HG02571 (cell line): ENCODE results near the gene PVALEF.

ENCODE experiments used
- ATAC-seq: cut with Tn5 transposase; IDR thresholded peaks from one replicate; pipeline ENCODE4 v1.9.1; 2021; ENCODE audit warnings: mild to moderate bottlenecking, moderate library complexity; ENCODE audit not compliant: unreplicated experiment

Gene PVALEF

DNA sequence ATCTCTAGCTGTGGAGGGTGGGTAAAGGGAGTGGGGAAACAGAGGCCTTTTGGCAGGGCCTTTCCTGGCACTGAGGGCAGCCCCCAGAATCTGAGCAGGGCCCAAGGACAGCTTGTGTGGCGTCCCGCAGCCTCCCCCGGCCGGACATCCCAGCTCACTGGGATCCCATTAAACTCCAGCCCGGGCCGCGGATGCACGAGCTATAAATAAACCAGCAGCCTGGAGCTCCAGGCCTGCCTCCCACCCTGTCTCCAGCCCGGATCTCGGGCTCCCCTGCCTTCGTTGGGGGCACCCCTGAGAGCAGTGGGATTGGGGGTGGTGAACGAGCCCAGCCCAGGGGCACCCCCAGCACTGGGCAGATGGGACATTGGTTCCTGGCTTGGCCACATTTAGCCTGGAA is 14.6 kb downstream of the PVALEF start:
- ATAC-seq, result no peak

DNA sequence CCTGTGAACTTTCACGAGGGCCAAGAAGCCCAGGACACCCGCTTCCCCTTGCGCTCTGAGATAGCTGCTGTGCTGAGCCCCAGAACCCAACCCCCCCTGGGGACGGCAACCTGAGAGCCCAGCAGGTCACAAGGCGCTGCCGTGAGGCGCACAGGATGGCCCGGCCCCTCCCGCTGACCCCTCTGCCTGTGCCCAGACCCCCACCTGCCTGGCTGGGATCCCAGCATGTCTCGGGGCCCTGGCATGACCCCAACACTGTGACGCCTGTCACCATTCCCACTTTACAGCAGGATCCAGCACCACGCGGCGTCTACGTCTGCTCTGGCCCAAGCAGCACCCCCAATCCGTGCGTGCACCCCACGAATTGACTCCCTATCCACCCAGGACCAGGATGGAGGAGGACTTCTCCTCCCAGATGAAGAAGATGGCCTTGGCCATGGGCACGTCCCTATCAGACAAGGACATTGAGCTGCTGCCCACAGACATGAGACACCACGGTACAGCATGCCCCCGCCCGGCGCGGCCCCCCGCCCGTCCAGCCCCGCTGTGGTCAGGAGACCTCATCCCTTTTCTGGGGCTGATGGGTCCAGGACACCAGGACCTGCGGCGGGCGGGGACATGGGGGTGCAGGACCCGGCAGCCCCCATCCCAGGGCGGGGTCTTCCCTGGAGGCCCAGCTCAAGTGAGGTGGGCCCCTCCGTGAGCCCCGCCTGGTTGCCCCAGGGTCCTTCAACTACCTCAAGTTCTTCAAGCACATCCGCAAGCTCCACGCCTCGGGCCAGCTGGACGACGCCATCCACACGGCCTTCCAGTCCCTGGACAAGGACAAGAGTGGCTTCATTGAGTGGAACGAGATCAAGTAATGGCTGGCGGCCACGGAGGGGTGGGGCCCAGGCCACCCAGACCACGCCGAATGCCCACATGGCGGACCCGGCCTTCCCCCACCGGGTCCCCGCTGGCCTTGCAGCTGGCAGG is 15.8 kb downstream of the PVALEF start:
- ATAC-seq, result no peak

DNA sequence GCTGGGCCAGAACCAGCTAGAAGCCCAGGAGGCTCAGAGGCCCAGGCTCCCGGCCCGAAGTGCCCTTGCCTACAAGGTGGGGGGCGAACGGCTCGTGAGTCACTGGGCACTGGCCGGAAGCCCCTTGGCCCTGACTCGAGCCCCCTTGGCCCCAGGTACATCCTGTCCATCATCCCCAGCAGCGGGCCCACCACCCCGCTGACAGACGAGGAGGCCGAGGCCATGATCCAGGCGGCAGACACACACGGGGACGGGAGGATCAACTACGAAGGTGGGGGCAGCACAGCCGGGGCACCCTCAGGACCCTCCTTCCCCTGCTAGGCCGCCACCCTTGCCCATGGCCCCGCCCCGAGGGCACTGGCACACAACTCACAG is 16.5 kb downstream of the PVALEF start:
- ATAC-seq, result no peak

DNA sequence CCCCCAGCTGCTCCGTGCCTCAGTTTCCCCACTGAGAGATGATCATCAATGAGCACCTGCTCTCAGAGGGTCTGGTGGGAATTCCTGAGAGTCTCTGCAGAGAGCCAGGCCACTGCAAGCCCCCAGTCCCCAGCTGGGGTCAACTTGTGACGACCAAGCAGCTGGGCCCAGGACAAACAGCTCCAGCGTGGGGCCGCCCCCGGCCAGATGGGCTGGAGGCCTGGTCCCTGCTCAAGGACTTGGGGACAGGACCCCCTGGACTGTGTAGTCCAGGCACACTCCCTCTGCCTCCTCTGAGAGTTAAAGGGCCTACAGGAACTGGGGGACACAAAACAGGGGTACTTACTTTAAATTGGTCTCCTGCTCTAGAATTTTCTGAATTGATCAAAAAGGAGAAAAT is 17.3 kb downstream of the PVALEF start:
- no peak for ATAC-seq

DNA sequence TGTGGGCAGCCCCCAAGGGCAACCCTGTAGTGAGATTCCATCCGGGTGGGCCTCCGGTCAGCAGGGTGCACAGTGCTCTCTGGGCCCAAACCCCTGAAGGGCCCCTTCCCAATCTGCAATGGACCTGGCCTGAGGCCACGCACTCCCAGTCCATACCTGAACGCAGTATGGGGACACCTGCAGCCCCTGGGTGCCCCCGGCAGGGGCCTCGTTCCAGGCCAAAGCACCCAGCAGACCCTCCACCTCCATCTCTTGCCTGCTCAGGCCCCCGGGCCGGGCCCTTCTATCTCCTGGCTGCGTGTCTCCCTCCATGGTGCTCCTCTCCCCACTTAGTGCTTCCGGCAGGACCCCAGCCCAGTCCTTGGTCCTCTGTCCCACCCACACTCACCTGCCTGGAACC is 18.0 kb downstream of the PVALEF start:
- no peak for ATAC-seq

DNA sequence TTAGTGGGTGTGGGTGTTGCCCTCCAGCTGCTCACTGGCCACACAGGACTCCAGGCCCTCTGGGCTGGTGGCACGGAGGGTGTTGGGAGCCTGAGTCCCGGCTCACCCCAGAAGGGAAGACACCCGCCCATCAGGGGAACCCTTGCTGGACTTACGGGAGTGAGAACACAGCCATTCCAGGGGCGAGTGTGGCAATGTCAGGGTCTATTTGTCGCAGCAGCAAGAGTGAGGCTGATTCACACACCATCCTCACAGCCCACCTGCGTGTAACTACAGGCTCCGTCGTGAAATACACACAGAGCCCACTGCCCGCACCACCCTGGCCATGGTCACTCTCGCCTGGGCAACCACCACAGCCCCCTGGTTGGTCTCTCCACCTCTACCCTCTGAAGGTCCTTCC is 18.5 kb downstream of the PVALEF start:
- no peak for ATAC-seq

DNA sequence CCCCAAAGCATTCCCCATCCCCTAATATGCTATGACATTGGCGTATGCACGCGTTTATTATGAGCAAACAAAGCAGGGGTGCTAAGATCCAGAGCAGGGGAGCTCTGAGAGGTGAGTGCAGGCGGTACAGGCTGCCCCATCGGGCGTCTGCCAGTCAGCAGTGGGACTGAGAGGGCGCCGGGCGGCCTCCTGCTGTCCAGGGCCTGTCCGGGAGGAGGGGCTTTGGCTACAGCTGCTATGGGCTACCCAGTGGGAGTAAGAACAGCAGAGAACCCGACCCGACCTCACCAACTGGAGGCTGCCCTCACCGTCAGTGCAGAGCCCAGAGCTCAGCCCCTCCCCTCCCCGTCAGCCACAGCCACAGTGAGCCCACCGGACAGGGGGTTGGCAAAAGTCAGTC is 19.2 kb downstream of the PVALEF start:
- no peak for ATAC-seq

DNA sequence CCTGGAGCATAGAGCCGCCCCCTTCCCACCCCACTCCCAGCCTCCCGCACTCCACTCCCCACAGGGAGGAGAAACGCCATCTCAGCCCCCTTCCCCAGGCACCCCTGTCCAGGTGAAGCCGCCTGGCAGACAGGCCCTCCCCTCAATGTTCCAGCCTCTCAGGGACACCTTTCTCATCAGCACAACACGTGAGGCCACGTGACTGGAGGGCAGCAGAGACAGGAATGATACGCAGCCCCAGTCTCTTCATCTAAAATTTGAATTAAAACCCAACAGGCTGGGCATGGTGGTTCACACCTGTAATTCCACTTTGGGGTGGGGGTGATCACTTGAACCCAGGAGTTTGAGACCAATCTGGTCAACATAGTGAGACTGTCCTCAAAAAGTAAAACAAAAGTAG is 20.9 kb downstream of the PVALEF start:
- ATAC-seq, result no peak

DNA sequence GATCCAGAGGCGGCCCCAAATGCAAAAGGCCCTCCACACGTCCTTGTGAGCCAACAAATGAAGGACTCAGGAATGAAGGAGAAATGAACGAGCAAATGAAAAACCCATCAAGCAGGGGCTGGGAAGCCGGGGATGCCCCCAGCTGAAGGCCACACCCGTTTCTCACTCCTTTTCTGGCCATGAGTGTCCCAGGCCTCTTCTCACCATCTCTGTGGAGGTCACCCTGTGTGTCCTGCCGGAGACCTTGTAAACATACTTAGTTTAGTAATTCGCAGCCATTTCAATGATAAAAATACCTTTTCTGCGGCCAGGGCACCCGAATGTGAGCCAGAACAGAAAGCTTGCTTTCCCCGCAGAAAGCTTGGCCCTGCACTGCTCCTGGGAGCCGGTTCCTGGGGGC is 21.8 kb downstream of the PVALEF start:
- no peak for ATAC-seq

DNA sequence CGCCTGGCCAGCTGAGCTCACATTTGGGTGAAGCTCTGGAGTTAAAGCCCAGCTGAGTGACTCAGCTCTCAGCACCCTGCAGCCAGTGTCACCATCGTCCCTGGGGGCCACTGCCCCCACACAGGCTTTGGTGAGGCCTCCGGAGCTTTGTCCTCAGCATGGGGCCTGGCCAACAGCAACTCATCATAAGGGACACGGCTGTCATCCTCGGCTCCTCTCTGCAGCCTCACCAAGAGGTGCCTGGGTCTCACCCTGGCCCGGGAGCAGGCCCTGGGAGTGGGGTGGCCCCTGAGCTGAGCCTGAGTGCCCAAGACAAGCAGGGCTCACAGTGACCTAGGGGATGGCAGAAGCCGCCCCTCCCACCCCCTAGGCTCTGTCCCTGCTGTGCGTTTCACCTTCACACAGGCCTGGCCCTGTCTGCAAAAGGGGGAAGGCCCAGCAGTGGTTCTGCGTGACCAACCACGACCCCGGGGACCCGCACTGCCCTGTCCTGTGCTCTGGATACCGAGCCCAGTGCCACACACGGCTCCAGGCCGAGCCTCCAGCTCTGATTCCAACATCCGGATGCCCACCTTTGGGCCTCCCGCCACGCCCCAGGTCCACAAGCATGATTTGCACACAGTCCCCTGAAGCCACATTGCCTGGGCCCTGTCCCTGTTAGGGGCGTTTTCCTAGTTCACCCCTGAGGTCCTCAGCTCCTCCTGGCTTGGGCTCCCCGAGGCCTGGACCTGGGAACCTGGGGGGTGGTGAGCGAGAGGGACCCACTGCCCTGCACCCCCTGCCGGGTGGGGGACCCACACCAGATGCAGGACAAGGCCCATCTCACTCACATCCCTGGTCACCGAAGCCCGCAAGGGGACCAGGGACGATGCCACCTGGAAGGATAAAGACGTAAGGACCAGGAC is 22.5 kb downstream of the PVALEF start:
- ATAC-seq, result no peak

DNA sequence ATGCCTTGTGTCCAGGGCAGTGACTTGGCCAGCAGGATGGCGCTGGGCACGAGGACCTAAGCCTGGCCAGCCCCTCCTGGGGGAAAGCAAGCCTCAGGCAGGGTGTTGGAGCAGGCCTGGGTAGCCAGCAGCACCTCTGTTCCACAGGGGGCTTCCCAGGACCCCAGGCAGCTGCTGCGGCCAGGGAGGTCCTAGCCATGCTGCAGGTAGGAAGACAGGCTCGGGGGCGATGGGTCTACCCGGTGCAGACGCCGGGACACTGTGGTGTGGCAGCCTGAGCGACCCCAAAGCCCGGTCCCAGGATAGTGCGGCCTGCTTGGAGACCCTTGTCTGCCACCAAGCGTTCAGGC is 23.2 kb downstream of the PVALEF start:
- no peak for ATAC-seq

DNA sequence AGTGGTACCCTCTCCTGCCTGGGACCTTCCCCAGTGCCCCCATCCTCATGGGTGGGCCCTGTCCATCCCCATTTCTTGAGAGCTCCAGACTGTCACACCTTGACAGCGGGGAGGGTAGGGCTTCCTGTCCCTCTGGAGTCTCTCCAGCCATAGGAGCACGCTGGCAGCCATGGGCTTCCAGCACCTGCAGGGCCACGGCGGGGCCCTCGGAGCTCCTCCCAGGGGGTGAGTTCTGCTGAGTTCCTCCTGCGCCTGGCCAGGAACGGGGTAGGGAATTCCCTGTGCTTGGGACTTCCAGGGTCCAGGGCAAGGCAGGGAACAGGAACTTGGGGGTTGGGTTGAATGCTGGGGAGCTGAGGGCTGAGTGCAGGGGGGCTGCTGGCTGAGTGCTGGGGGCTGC is 23.7 kb downstream of the PVALEF start:
- ATAC-seq, result no peak

DNA sequence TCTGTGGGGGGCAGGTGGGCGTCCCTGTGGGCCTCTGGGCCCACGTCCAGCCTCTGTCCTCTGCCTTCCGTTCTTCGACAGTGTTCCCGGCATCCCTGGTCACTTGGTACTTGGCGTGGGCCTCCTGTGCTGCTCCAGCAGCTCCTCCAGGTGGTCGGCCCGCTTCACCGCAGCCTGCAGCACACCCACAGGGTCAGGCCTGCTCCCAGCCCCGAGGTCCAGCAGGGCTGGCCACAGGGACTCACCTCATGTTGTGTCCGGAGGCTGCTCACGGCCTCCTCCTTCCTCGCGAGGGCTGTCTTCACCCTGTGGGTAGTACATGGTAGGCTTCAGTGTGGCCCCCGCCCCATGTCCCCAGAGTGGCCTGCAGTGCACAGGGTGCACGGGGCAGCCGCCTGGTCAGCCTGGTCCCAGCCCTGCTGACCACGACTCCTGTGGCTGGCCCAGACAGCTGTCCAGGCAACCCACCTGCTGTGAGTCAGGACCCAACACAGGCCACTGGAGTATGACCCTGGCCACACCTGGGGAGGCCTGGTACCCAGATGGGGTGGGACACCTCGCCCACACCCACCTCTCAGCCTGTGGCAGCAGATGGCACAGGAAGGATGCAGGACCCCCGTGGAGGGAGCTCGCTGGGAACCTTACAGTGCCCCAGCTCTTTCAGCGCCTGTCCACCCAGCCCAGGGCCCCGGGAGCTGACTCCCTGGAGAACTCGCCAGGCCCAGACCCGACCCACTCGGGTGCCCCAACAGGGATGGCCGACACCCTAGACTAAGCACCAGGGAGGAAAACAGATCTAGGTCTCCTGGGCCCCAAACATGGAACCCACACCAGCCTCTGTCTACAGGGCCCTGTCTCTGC is 24.6 kb downstream of the PVALEF start:
- ATAC-seq, result no peak

DNA sequence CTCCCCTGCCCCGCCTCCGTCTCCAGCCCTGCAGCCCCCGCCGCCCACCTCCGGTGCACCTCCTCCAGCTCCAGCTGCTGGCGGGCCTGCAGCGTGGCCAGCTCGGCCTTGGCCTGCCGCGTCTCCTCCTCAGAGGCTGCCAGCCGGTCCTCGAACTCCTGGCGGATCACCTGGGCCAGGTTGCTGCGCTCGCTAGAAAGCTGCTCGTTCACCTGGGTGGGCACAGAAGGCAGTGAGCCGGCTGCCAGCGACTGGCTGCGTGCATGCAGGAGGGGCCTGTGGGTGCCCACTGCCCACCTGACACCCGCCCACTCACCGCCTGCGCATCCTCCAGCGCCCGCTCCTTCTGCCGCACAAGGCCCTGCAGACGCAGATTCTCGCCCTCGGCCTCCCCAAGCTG is 25.3 kb downstream of the PVALEF start:
- no peak for ATAC-seq

DNA sequence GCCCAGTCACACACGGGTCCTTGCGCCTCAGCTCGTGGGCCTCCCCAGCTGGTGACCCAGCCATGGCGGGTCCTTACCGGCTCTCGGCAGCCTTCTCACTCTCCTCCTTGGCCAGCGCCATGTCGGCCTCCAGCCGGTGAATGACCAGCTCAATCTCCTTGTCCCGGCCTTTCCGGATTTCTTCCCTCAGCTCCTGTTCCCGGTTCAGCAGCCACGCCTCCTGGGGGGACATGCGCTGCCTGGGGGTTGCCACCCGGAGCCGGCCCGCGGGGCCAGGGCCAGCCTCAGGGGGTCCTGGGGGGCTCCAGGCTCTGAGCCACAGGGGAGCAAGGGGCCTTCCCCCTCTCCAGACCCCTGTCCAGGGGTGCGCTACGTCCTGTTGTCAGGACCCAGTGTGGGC is 25.8 kb downstream of the PVALEF start:
- ATAC-seq, result no peak

DNA sequence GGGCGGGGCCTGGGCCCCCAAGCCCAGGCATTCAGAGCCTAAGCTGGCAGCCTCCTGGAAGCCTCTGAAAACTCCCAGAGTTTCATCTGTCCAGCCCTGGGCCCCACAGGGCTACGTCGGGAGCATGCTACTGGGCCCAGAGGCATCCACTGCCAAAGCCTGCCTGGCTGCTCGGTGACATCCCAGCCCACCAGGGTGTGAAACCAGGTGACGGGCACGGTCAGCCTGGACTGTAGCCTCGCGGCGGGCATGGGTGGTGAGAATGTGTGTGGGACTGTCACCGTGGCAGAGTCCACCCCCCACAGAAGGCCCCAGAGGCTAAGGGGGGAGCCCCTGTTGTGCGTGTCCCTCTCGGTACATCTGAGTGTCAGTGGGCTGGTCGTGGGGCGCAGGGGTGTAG is 26.3 kb downstream of the PVALEF start:
- no peak for ATAC-seq

DNA sequence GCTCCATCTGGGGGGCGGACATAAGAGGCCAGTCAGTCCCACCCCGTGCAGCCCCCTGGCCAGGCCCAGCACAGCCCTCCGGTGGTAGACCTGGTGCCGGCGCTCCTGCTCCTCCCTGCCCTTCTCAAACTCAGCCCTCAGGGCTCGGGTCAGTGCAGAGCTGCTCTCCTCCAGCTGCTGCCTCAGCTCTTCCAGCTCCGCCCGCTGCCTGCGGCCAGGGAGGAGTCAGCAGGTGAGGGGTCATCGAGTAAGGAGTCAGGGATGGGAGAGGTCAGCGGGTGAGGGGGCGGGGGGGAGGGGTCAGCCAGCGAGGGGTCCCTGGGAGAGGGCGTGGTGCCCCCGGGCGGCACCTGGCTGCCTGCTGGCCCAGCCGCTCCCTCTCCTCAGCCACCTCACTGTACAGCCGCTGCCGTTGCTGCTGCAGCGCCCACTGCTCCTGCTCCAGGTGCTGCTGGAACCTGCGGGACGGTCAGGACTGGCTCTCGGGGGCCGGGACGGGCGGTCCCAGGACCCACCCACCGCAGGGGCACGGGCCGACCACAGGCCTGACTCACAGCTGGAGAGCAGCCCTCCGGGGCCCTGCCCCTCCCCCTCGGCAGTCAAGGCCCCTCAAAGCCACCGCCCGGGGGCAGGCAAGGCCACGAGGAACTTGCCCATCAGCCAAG is 27.2 kb downstream of the PVALEF start:
- no peak for ATAC-seq

DNA sequence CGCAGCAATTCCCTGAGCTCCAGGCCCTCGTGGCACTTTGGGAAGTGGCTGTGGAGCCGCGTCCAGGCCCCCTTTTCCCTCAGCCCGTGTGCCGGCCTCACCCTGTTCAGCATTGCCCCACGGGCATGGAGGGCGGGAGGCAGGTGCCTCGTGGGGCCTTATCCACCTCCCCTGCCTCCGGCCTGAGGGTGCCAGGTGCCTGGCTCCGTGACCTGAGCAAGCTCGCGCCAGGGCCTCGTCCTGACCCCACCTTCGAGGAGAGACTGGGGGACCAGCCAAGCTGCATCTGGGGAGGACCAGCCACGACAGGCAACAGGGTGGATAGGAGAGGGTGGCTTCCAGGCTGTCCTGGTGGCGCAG is 27.7 kb downstream of the PVALEF start:
- ATAC-seq, result no peak

DNA sequence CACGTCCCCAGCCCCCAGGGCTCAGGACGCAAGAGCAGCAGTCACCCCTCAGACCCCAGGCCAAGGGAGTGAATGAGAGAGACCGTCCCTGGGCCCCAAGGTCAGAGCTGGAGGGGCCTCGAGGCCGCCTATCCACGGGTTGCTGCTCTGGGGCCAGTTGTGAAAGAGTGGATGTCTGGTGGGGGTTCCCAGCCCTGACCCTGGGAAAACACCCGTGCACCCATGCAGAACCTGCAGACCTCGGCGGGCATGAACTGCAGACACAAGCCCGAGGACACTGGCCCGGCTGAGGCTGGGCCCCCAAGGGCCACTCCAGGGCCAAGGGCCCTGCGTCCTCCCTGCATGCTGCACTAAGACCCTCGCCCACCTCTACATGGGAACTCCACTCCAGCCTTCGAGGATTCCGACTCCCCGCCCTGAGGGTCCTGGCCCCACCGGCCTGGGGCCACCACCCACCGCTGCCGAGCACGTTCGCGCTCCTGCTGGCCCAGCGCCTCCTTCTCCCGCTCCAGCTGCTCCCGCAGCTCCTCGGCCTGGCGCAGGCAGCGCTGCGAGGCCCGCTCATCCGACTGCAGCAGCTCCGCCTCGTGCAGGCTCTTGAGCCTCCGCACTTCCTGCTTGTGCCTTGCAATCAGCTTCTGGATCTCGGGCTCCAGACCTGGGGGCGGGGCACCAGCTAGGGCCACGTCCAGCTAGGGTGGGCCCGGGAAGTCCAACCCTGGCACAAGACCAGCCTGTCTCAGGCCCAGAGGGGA is 28.3 kb downstream of the PVALEF start:
- ATAC-seq, result no peak

DNA sequence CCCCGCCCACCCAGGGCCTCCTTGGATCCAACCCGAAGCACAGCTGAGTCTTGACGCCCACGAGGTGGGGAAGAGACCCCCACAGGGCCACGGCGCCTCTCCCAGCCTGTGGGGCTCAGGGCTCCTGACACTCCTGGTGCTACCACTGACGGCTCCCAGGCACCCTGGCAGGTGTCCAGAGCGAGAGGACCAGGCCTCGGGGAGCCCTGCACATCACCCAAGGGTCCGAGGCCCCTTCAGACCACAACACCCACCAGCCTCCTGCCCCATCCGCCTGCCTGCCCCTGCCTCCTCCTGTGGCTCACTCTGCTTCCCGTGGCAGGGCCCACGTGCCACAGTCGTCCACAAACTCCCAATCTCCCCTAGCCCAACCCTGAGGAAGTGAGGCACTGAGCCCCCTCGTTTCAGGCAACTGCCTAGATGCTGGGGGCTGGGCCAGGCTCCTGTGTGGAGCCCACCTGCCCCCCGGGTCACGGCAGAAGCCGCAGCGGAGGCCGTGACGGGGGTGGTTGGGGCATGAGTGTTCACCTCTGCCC is 29.0 kb downstream of the PVALEF start:
- no peak for ATAC-seq
